ENCODE data around the gene SPINK5.

Gene SPINK5

DNA sequence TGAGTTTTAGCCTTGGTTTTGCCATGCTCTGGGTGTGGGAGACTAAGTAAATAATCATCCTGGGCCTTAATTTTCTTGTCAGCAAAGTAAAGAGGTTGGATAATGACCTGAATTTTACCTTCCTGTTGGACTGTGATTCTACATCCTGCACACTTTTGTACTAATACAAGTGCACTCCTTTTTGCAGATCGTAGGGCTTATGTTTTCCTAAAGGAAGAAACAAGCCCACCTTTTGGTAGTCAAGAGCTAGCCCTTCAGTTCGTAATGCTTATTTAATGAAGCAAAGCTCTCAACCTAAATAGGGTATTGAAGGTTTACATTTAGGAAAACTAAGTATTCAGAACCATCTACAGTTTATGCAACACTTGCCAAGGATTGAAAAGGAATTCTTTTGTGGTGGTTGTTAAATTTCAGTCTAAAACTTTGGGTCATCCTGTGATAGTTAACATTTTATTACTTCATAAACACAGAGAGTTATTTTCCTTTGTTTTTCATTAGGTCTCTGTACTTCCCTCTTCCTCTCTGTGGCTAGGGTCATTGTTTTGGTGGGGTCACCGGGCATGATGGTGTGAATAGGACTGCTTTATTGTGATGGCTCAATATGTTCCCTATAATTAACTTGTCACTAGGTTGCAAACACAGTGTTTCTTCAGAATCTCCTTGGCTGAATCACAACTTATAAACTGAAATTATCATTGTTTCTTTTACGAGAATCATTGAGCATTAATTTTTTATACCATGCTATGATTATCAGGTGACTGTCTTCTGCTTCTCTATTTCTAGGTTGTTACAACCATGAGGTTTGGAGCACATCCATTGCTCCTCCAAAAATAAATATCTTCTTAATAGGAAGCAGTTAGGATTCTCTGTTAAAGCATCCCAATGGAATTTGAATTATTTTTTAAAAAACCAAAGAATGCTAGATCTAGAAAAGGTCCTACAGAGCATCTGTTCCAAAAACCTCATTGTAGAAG, 28.5 kb downstream of the SPINK5 start:
- DNase-seq, result no peak

DNA sequence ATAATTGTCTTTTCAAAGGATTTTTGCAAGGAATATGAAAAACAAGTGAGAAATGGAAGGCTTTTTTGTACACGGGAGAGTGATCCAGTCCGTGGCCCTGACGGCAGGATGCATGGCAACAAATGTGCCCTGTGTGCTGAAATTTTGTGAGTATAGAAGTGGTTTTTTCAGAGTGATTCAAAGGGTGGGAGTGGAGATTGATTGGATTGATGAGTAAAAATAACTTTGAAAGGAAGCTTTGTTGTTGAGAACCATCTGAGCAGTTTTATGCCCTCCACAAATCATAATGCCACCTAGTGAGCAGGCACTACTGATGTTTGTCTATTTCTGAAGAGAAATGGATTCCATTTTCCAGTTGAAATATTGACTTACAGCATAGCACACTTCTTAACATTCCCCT, 30.6 kb downstream of the SPINK5 start:
- DNase-seq, result no peak

DNA sequence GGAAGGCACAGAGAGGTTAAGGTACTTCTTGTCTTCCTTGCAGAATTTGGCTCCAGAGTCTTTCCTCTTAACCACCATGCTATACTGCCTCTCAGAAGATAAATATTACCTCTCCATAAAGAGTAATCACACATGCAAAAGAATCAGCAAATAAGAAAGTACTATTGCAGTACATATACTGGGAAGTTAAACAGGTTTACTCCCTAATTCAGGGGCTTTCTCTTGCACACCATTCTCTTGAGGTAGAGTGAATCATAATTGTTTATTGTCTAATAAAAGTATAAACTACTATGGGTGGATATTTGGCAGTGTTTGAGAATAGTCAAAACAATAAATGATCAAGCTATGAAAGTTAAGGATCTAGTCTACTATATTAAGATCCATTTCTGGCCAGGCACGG, 40.4 kb downstream of the SPINK5 start:
- no peak for DNase-seq

DNA sequence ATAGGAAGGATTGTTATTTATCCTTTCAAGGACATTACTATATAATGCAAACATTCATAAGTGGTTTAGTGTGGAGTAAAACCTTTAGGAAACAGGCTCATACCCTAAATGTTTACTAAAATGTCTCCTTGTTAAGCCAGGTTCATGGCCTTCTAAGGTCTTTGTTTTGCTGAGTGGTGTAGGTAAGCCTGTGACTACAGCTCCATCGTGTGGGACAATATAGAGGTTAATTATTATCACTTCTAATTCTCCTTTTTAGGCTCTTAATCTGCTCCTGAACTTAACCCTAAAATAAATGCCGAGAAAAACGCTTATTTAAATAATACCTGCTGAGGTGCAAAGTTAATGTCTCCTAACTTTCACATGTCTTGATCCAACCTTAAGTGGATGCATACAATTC, 43.8 kb downstream of the SPINK5 start:
- no peak for DNase-seq

DNA sequence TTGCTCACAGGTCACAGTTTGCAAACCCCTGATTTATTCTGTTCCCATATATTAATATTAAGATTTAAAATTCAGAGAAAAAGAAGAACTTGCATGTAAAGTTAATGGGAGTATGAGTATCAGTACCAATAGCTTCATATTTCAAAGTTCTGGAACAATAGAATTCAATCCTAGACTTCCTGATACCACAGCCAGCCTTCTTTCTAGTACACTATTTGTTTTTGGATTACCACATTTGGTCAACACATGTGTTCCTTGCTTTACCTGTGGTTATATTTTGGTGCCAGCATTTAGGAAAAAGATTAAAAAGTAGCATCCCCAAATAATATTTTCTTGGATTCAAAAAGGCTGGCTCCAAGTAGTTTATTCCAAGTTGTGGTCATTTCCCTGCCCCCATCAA, 49.5 kb downstream of the SPINK5 start:
- no peak for DNase-seq

DNA sequence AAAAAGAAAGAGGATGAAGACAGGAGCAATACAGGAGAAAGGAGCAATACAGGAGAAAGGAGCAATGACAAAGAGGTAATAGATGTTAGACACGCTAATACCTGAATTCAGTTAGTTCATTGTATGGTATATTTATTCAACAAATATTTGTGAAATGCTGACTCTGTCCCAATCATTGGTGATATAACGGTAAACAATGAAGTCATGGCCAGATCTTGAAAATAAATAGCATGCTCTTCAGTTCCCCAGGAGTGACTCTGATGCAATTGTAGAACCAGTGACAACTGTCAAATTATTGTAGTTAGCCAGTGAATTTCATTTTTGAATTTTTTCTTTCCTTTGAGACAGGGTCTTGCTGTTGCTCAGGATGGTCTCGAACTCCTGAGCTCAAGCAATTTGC, 56.5 kb downstream of the SPINK5 start:
- no peak for DNase-seq

DNA sequence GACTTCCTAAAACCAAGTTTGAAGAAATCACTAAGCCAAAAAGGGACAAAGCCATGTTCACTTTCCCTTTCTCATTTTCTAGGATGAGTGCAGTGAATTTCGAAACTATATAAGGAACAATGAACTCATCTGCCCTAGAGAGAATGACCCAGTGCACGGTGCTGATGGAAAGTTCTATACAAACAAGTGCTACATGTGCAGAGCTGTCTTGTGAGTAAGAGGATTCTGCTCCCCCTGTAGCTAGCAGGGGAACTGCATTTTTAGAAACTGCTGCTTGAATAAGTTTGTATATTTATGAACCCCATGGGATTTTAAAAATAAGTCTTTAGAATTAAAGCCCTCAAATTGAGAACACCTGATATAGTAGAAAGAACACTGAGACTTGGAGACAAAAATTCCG, 61.9 kb downstream of the SPINK5 start:
- no peak for DNase-seq

DNA sequence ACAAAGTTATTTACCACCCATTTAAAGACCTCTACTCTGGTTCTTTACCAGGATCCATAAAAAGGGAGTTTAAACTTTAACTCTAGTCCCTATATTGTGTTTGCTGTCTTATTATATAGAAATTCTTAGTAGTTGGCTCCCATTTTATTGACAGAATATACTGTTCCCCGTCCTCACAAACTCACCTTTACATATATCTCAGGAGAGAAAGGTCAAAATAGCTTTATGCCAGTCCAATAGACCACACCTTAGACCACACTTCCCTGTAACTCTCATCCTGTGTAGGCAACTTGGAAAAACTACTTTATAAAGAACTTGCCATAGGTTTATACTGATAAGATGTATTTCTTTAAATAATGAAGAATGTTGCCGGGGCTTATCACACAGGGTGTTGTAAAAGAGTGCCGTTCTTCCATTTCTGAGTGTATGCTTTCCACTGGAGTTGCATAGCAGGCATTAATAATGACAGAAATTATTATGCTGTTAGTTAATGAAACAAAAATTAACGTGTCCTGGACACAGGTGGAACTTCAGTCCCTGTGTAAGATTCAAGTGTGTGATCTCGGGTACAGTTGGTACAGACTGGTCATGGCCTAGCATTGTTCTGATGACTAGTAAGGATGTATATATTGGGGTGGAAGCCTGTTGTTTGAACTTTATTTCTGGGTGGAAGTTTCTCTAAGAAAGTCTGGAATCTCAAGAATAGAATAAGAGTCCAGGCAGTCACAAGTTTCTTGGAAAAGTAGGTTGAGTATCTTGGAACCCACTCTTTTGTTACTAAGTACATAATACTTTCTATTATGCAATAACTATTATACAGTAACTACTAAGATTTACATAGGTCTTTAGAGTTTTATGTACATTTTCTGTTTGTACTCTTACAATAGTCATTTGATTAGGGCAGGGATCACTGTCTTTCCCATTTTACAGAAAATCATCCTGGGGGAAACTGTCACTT, 71.6 kb downstream of the SPINK5 start:
- no peak for DNase-seq

DNA sequence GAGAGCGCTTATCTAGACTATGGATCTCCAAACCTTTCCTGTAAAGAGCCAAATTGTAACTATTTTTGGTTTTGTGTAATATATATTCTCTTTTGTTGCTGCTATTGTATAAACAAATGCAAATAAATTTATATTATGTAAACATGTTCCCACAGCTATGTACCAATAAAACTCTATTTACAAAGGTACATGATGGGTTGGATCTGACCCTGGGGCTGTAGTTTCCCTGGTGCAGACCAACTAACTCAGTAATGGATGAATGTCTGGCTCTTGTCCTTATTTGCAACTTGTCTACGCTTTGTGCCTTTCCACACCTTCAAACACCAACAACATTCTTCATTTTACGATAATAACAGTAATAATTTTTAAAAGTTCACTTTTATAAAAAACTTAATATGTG, 77.1 kb downstream of the SPINK5 start:
- no peak for DNase-seq

DNA sequence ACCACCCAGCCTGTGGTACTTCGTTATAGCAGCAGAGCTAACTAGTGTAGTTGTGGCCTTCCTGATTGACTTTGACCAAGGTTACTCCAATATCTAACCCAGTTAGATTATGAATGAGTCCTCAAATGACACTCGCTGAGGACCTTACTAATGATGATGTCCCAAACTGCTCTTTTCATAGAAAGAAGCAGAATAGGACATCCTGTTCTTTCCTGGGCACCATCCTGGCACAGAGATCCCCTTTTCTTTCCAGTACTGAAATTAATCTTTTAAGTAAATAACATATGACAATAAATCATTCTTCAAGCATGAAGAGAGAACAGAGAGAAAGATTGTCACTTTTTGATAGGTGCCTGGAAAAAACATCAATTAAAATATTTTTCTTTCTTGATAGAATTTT, 77.9 kb downstream of the SPINK5 start:
- no peak for DNase-seq

DNA sequence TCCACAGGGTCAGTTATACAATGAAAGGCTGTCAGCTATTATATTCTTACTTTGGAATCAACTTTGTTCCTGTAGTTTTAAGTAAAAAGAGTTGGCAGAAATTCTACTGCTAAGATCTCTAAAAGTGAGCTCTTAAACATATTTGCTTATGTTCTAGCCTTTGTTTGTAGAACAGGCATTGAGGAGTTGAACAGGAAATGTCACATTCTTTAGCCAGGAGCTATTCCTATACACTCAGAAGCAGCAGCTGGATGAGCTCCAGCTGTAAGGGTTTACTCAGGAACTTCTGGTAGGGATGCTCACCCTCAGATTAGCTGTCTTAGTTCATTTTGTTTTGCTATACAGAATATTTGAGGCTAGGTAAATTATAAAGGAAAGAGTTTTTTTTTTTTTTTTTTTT, 82.1 kb downstream of the SPINK5 start:
- DNase-seq, result no peak

DNA sequence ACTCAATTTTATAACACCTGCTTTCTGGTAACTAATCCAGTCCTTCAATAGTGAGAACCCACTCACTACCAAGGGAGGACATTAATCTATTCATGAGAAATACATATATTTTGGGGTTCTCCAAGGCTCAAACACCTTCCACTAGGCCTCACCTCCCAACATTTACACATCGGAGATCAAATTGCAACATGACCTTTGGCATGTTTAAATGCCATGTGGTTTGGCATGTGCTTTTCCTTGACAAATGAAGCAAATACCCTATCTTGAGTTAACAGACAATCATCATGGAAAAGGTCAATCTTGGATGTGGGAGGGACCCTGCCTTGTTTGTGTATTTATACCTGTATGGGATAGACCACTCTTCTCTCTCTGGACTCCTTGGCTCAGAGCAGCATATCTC, 82.7 kb downstream of the SPINK5 start:
- DNase-seq, result no peak

DNA sequence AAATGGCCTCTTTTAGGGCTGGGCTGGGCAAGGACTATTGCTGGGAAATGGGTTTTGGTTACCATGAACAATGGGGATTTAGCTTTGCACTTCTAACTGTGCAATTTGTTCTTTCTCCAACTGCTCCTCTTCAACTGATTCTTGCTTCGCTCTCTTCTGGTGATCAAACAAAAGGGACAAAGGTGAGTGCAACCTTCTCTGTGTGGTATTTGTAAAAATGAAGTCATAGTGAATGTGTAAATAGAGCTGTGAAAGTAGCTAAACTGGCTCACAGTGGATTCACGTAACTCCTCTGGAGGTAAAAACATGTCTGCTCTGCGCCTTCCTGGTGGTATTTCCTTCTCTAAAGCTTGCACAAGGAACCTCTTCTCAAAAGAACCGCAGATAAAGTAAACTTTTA, 83.6 kb downstream of the SPINK5 start:
- peak; percentile 5 to 7 for DNase-seq

DNA sequence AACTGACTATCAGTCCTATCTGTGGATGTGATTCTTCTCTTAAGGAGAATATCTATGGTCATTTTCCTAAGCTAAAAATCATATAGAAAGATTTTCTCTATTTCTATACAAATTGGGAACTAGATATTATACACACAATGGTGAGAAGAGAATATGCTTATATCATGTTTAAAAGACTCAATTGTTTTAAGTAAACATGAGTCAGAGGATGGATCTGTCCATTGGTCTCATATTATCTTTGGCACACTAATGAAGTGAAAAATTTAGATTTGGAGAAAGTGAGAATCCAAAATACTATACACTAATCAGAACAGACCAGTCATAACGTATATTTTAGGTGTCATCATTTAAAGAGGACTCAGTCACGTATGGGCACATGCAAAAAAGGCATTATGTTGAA, 88.1 kb downstream of the SPINK5 start:
- no peak for DNase-seq

DNA sequence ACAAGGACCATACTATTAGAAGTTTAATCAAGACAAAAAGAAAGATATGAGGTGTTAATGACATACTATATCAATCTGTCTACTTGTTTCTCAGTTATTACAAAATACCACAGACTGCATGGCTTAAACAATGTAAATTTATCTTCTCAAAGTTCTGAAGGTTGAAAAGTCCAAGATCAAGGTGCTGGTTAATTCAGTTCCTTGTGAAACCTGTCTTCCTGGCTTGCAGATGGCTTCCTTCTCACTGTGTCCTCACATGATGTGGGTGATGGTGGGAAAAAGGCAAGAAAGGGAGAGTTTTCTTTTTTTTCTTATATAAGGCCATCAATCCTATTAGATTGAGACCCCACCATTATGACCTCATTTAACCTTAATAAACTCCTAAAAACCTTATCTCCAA, 89.0 kb downstream of the SPINK5 start:
- DNase-seq, result no peak

DNA sequence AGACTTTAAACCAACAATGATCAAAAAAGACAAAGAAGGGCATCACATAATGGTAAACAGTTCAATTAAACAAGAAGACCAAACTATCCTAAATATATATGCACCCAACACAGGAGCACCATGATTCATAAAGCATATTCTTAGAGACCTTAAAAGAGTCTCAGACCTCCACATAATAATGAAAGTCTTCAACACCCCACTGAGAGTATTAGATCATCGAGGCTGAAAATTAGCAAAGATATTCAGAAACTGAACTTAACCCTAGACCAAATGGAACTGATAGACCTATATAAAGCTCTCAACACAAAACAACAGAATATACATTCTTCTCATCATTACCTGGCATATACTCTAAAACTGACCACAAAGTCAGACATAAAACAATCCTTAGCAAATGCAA, 92.8 kb downstream of the SPINK5 start:
- no peak for DNase-seq

DNA sequence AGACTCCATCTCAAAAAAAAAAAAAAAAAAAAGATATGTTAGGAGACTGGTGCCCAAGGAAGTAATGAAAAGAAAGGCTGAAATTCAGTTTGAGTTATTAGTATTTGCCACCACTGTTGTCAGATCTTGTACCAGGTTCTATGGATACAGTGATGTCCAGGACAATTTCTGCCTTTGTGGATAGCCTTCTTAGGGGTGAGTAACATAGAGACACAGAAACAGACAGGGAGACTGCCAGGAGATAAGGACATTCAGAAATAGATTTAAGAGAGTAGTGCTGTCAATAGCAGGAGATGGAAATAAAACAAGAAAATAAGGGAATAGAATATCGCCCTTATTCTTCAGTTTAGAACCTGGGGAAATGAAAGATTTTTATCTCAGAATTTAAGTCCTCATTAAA, 98.3 kb downstream of the SPINK5 start:
- no peak for DNase-seq

DNA sequence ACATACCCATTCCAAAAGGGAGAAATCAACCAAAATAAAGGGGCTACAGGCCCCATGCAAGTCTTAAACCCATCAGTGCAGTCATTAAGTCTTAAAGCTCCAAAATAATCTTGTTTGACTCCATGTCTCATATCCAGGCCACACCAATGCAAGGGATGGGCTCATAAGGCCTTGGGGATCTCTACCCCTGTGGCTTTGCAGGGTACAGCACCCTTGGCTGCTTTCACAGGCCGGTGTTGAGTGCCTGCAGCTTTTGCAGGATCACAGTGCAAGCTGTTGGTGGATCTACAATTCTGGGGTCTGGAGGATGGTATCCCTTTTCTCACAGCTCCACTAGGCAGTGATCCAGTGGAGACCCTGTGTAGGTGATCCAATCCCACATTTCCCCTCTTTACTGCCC, 99.6 kb downstream of the SPINK5 start:
- no peak for DNase-seq

DNA sequence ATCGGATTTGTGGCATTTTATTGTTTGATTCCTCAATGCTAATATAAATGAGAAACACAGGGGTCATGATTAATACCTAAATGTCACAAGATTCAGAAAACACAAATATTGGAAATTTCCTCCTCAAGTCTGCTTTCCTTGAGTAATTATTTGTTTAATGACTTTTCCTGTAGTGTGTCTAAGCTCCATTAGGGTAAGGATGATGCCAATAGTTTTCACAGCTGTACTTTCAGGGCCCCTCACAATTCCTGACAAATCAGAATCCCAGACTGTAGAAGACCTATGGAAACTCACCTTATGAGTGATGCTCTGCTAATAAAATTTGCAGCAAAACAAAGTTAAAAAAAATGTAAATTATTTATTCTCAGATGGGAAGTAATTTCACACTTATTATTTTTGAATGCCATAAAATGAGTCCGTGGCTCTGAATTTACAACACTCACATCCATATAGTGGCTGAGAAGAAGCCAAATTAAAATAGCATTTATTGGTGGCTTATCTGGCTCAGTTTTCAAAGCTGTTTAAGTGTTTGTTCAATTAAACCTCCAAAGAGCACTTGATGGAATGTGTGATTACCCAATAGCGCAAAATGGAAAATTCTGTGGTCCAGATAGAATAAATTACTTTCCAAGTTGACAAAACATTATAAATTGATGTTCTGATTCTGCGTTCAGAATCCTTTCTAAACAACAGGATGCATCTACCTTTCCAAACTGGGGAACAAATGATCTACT, 102.9 kb downstream of the SPINK5 start:
- no peak for DNase-seq

DNA sequence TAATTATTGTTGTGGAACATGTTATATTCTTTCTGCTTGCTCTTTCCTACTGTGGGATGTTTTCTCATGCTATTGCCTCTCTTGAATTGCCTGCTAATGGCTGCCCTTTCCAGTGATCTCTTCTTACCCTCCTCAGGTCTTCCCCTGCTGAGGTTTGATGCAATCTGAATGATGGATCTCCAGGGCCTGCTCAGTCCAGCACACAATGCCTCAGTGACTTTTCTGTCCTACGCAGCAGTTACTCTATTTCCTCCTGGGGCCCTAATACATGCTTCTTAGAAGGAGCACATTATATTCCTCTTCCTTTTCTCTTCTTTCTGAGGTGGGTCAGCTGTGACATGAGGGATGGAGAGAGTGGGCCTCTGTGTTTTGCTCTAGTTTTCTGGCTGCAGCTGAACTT, 104.5 kb downstream of the SPINK5 start, which contains the start of gene SPINK14:
Gene SPINK14, plus strand, starts transcription at position 301 of the 400 bp plus-strand sequence. CDS start 1,187 bp downstream, outside the sequence.
- DNase-seq, result no peak

DNA sequence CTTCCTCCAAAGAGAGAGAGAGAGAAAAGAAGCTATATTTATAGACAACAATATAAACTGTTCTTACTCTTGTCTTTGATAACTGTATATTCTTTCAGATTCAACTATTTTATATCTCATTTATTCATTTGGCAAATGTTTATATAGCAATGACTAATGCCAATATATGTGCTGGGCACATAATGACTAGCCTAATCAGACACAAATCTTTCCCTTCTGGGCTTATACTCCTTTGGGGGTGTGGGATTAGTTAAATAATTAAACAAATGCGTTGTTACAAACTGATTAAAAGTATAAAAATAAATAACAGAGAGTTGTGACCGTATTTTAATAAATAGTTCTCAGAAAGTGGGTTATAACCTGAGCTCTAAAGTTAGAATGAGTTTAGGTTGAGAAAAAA, 108.6 kb downstream of the SPINK5 start:
- DNase-seq, result no peak

DNA sequence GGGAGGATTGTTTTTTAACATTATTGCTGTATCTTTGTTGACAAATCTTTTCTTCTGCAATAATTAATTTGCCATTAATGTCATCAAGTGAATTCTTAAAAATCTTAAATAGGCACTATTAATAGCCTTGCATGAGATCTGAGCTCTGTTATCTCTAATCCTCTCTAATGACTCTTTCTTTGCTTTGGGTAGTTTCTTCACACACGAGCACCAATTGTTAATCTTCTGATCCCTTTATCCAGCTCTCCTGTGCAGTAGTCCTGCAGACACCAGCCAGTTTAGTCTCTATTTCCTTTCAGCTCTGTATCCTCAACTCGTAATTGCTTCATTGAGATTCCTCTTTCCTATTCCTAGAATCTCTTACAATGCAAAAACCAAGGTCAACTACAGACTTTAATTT, 112.7 kb downstream of the SPINK5 start:
- DNase-seq, result no peak

DNA sequence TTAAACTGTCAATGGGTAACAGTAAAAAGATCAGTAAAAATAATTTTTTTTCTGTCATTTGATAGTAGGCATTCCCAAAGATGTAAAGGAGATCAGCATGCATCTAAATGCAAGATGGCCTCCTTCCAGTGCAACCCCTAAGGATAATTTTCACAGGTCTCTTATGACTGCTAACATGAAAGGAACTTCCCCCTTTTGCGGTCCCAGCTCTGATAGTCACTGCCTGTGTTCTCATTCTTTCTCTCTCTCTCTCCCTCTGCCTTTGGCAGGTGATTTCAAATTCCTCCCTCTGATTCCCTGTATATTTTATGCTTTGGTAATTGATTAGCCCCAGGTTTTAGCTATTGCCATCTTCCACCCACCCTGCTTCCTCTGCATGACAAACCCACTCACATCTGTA, 113.4 kb downstream of the SPINK5 start:
- DNase-seq, result no peak
